Activated B cell treated with CpG ODN at 0.5 μM for 24 hours (primary cell): ENCODE results near the gene CAMSAP3. TPM values are rescaled to one million over a fixed set of nuclear protein-coding genes. Genes with fewer than 3 reads are reported as not detected.
"Not testable (repeated sequence)": the region's sequence is repeated elsewhere in the genome, so short reads cannot be mapped to it uniquely, and the experiment has no call there.

Source experiments
- ATAC-seq: fragments of 200-7000 bp; cut with Tn5 transposase; one replicate; pipeline ENCODE4 v1.10.0; 2021; ENCODE audit warnings: low read depth, mild to moderate bottlenecking, moderate library complexity
- CTCF ChIA-PET: fragments of 350-600 bp; sonication (Branson Sonifier 250); formaldehyde crosslinking; loops from one replicate; lab custom pipeline; 2021; ENCODE audit warnings: antibody characterized with exemption; lab: Charles Lee
- POLR2A ChIA-PET: fragments of 350-600 bp; sonication (Branson Sonifier 250); formaldehyde crosslinking; loops from one replicate; lab custom pipeline; 2021; ENCODE audit warnings: antibody characterized with exemption; lab: Charles Lee
- DNase-seq: peaks from one replicate; pipeline ENCODE4 v3.0.0; 2022
- H3K27ac Mint-ChIP-seq: one replicate; pipeline ENCODE4 v1.8.0; 2020; ENCODE audit warnings: mixed read lengths
- H3K27me3 Mint-ChIP-seq: one replicate; pipeline ENCODE4 v1.8.0; 2021; ENCODE audit warnings: mixed read lengths
- H3K36me3 Mint-ChIP-seq: one replicate; pipeline ENCODE4 v1.8.0; 2021; ENCODE audit warnings: low read depth, mixed read lengths
- H3K4me1 Mint-ChIP-seq: one replicate; pipeline ENCODE4 v1.8.0; 2021; ENCODE audit warnings: mixed read lengths
- H3K4me3 Mint-ChIP-seq: one replicate; pipeline ENCODE4 v1.8.0; 2020; ENCODE audit warnings: mild to moderate bottlenecking, mixed read lengths
- H3K9me3 Mint-ChIP-seq: one replicate; pipeline ENCODE4 v1.8.0; 2020; ENCODE audit warnings: mixed read lengths
- intact Hi-C: fragments of 100-400 bp; cut with micrococcal nuclease; formaldehyde crosslinking; loops from one replicate; pipeline ENCODE4 v1.15.1; 2024
- total RNA-seq: library from RNA; stranded (reverse); gene quantifications from 2 replicates; pipeline ENCODE4 v1.2.3, GENCODE V29; 2022
- TF ChIP-seq, protein P1 (sequence below): fragments of 200-600 bp; IDR thresholded peaks from one replicate; pipeline ENCODE4 v1.8.0; 2022; ENCODE audit warnings: antibody characterized with exemption, mild to moderate bottlenecking

The CAMSAP3 gene
- total RNA-seq, 1 donor from 2014 or later, result 0.80 TPM

DNA sequence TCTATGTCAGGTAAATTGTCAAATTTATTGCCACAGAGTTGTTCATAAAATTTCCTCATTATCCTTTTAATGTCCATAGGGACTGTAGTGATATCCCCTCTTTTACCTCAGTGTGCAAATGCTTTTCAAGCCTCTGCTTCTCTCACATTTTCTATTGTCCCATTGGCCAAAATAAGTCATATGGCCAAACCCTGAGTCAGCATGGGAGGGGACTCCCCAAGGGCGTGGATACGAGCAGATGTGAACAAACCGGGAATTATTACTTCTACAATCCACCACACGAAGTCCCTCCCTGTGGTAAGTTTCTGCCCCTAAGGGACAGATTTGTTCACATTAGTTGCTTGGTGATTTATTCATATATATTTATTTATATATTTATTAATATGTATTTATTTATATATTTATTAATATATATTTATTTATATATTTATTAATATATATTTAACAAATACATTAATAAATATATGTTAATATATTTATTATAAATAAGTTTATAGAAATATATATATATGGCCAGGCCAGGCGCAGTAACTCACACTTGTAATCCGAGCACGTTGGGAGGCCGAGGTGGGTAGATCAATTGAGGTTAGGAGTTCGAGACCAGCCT is 20.1 kb upstream of the CAMSAP3 start:
- Mint-ChIP-seq H3K4me1 (no peaks in the 10 kb centered on the region), H3K27ac (no peak overlapping the region), H3K9me3 (no peaks in the 10 kb centered on the region), H3K27me3 (peaks cover 5% of the 10 kb centered on the region), H3K4me3 (no peak overlapping the region), H3K36me3 (no peaks in the 10 kb centered on the region)
- TF ChIP-seq, protein P1, sequence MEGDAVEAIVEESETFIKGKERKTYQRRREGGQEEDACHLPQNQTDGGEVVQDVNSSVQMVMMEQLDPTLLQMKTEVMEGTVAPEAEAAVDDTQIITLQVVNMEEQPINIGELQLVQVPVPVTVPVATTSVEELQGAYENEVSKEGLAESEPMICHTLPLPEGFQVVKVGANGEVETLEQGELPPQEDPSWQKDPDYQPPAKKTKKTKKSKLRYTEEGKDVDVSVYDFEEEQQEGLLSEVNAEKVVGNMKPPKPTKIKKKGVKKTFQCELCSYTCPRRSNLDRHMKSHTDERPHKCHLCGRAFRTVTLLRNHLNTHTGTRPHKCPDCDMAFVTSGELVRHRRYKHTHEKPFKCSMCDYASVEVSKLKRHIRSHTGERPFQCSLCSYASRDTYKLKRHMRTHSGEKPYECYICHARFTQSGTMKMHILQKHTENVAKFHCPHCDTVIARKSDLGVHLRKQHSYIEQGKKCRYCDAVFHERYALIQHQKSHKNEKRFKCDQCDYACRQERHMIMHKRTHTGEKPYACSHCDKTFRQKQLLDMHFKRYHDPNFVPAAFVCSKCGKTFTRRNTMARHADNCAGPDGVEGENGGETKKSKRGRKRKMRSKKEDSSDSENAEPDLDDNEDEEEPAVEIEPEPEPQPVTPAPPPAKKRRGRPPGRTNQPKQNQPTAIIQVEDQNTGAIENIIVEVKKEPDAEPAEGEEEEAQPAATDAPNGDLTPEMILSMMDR, result no peak
- ChIA-PET POLR2A (interaction anchor here (0.7 kb wide), 1 partner anchor 225 kb away, joined by 7 read pairs; no protein-coding TSS in a partner anchor), CTCF (no interaction called here)
- no peak for ATAC-seq
- no peak for DNase-seq
- intact Hi-C loops, result no loop called here

DNA sequence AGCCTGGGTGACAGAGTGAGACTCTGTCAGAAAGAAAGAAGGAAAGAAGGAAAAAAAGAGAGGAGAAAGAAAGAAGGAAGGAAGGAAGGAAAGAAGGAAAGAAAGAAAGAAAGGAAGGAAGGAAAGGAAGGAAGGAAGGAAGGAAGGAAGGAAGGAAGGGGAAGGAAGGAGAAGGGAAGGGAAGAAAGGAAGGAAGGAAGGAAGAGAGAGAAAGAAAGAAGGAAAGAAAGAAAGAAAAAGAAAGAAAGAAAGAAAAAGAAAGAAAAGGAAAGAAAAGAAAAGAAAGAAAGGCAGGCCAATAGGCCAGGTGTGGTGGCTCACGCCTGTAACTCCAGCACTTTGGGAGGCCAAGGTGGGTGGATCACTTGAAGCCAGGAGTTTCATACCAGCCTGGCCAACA is 18.2 kb upstream of the CAMSAP3 start:
- H3K4me1 Mint-ChIP-seq, H3K27ac Mint-ChIP-seq, H3K36me3 Mint-ChIP-seq, H3K4me3 Mint-ChIP-seq, POLR2A ChIA-PET, ATAC-seq, H3K27me3 Mint-ChIP-seq, DNase-seq, intact Hi-C loops, H3K9me3 Mint-ChIP-seq: not testable (repeated sequence)
- CTCF ChIA-PET, result interaction anchor here (2.0 kb wide), 1 partner anchor 9 kb away, joined by 6 read pairs; no protein-coding TSS in a partner anchor

- no peak for DNase-seq
- no peaks in the 10 kb centered on the region for H3K36me3 Mint-ChIP-seq
- H3K27ac Mint-ChIP-seq, result no peak overlapping the region
- no peak overlapping the region for H3K4me3 Mint-ChIP-seq
- intact Hi-C loops, result no loop called here
- ChIA-PET POLR2A (no interaction called here), CTCF (interaction anchor here (2.0 kb wide), 1 partner anchor 10 kb away, joined by 6 read pairs; no protein-coding TSS in a partner anchor)
- H3K27me3 Mint-ChIP-seq, result peaks cover 9% of the 10 kb centered on the region
- H3K4me1 Mint-ChIP-seq, result no peaks in the 10 kb centered on the region
- ATAC-seq, result no peak
- no peaks in the 10 kb centered on the region for H3K9me3 Mint-ChIP-seq
- TF ChIP-seq, protein P1, result no peak
These were observed 17.5 kb upstream of the CAMSAP3 start for GRCh38 chr19:7578127-7578526.

- TF ChIP-seq, protein P1, result no peak
- H3K27ac Mint-ChIP-seq, result no peak overlapping the region
- H3K36me3 Mint-ChIP-seq, result no peaks in the 10 kb centered on the region
- CTCF ChIA-PET, result no interaction called here
- intact Hi-C loops, result no loop called here
- DNase-seq (no peak), ATAC-seq (no peak)
- H3K9me3 Mint-ChIP-seq, result no peaks in the 10 kb centered on the region
- H3K4me3 Mint-ChIP-seq, result no peak overlapping the region
- POLR2A ChIA-PET, result interaction anchor here (0.6 kb wide), 1 partner anchor 14 kb away, joined by 4 read pairs; no protein-coding TSS in a partner anchor
- no peaks in the 10 kb centered on the region for H3K4me1 Mint-ChIP-seq
- peaks cover 9% of the 10 kb centered on the region for H3K27me3 Mint-ChIP-seq
These were observed 16.5 kb upstream of the CAMSAP3 start for GRCh38 chr19:7579182-7579581.

DNA sequence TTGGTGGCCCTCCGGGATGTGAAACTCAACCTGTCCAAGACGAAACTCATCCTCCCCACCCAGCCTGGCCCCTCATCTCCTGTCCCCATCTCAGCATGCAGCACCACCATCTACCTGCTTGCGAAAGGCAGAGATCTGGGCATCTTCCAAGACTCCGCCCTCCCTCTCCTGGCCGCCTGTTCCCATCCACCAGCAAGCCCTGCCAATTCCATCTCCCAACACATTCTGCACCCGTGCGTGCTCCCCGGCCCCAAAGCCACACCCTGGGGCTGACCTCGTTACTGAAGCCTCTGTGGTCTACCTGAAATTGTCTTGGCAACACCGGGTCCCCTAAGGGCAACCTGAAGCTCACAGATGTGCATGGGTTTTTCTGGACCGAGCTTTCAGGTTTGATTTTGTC is 13.2 kb upstream of the CAMSAP3 start:
- POLR2A ChIA-PET, result no interaction called here
- ATAC-seq (no peak), DNase-seq (no peak)
- intact Hi-C loops, result no loop called here
- Mint-ChIP-seq H3K4me1 (no peaks in the 10 kb centered on the region), H3K4me3 (no peak overlapping the region), H3K27ac (no peak overlapping the region), H3K27me3 (peaks cover 4% of the 10 kb centered on the region), H3K9me3 (no peaks in the 10 kb centered on the region), H3K36me3 (no peaks in the 10 kb centered on the region)
- CTCF ChIA-PET, result no interaction called here
- TF ChIP-seq, protein P1, result no peak
